Vagina (tissue), 2 donors: ENCODE measurements around the gene TMEFF1.

ENCODE experiments used
- POLR2A ChIP-seq, 2 donors: fragments of 450-650 bp; IDR thresholded peaks; one replicate each; pipeline ENCODE4 v1.6.1; 2017; ENCODE audit warnings: antibody characterized with exemption in 2 of 2, mild to moderate bottlenecking in 2 of 2, moderate library complexity in 2 of 2
- TF ChIP-seq, protein P1 (sequence below), 3 experiments: fragments of 450-650 bp in 2 of 3; fragments of 200-600 bp in 1 of 3; sonication (generic) in 1 of 3; IDR thresholded peaks; one replicate each; pipeline ENCODE4 v1.5.1; 2017 to 2019; ENCODE audit warnings: antibody characterized with exemption in 3 of 3, mild to moderate bottlenecking in 2 of 3, moderate library complexity in 2 of 3

DNA sequence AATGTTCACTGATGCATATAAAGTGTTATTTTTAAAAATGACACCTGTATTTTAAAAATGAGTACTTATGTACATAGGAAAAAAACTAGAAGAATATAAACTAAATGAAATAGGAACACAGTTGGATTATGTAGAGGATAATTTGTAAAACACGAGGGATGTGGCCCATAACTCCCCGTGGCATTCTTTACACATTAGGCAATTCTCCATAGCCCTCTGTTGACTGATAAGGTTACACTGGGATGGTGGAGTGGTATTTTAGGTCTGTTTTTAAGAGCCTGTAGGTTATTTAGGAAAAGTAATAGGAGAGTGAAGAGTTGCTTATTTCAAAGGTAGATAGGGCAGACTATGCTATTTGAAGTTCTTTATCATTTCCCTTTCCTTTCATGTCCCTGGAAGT lies 106.7 kb downstream of the TMEFF1 start:
- TF ChIP-seq, protein P1, sequence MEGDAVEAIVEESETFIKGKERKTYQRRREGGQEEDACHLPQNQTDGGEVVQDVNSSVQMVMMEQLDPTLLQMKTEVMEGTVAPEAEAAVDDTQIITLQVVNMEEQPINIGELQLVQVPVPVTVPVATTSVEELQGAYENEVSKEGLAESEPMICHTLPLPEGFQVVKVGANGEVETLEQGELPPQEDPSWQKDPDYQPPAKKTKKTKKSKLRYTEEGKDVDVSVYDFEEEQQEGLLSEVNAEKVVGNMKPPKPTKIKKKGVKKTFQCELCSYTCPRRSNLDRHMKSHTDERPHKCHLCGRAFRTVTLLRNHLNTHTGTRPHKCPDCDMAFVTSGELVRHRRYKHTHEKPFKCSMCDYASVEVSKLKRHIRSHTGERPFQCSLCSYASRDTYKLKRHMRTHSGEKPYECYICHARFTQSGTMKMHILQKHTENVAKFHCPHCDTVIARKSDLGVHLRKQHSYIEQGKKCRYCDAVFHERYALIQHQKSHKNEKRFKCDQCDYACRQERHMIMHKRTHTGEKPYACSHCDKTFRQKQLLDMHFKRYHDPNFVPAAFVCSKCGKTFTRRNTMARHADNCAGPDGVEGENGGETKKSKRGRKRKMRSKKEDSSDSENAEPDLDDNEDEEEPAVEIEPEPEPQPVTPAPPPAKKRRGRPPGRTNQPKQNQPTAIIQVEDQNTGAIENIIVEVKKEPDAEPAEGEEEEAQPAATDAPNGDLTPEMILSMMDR (IDR thresholded peaks at IDR 0.05), result no peak
- TF ChIP-seq POLR2A (IDR thresholded peaks at IDR 0.05), result no peak
